Activated T-cell treated with anti-CD3 and anti-CD28 coated beads, Interleukin-2, amount 50 U/mL, for 24 hours (primary cell): ENCODE data around the gene SPSB1.

Experiments used
- DNase-seq: peaks from one replicate; pipeline ENCODE4 v3.0.0-alpha.2; 2020
- H3K27ac Mint-ChIP-seq: 2 replicates; pipeline ENCODE4 v1.8.0; 2020; ENCODE audit warnings: mild to moderate bottlenecking, mixed read lengths
- H3K27me3 Mint-ChIP-seq: 2 replicates; pipeline ENCODE4 v1.8.0; 2020; ENCODE audit warnings: mixed read lengths
- H3K36me3 Mint-ChIP-seq: 2 replicates; pipeline ENCODE4 v1.8.0; 2020; ENCODE audit warnings: low read depth, mixed read lengths
- H3K4me1 Mint-ChIP-seq: 2 replicates; pipeline ENCODE4 v1.8.0; 2020; ENCODE audit warnings: low read depth, mixed read lengths
- H3K4me3 Mint-ChIP-seq: 2 replicates; pipeline ENCODE4 v1.8.0; 2020; ENCODE audit warnings: mild to moderate bottlenecking, moderate library complexity, mixed read lengths
- H3K9me3 Mint-ChIP-seq: 2 replicates; pipeline ENCODE4 v1.8.0; 2020; ENCODE audit warnings: mixed read lengths

SPSB1 gene

GRCh38 chr1:9312168-9312720 lies 19.6 kb downstream of the SPSB1 start:
- no peak overlapping the region for H3K27ac Mint-ChIP-seq
- no peaks in the 10 kb centered on the region for H3K9me3 Mint-ChIP-seq
- DNase-seq, result no peak
- no peaks in the 10 kb centered on the region for H3K36me3 Mint-ChIP-seq
- H3K27me3 Mint-ChIP-seq, result no peaks in the 10 kb centered on the region
- no peak overlapping the region for H3K4me3 Mint-ChIP-seq
- H3K4me1 Mint-ChIP-seq, result peaks cover 39% of the 10 kb centered on the region

- H3K36me3 Mint-ChIP-seq, result no peaks in the 10 kb centered on the region
- H3K9me3 Mint-ChIP-seq, result no peaks in the 10 kb centered on the region
- no peak overlapping the region for H3K27ac Mint-ChIP-seq
- H3K27me3 Mint-ChIP-seq, result no peaks in the 10 kb centered on the region
- peaks cover 49% of the 10 kb centered on the region for H3K4me1 Mint-ChIP-seq
- H3K4me3 Mint-ChIP-seq, result no peak overlapping the region
- DNase-seq, result no peak
These were observed 20.9 kb downstream of the SPSB1 start for GRCh38 chr1:9313576-9313975.

- peaks cover 47% of the 10 kb centered on the region for H3K4me1 Mint-ChIP-seq
- H3K27ac Mint-ChIP-seq, result no peak overlapping the region
- no peaks in the 10 kb centered on the region for H3K27me3 Mint-ChIP-seq
- no peak for DNase-seq
- H3K36me3 Mint-ChIP-seq, result no peaks in the 10 kb centered on the region
- no peaks in the 10 kb centered on the region for H3K9me3 Mint-ChIP-seq
- H3K4me3 Mint-ChIP-seq, result no peak overlapping the region
These were observed 21.4 kb downstream of the SPSB1 start for GRCh38 chr1:9314111-9314510.

- Mint-ChIP-seq H3K27ac (peak overlapping the region; percentile 96), H3K4me3 (peak overlapping the region; percentile 57), H3K27me3 (no peaks in the 10 kb centered on the region), H3K4me1 (peaks cover 47% of the 10 kb centered on the region), H3K36me3 (no peaks in the 10 kb centered on the region), H3K9me3 (no peaks in the 10 kb centered on the region)
- DNase-seq, result no peak
These were observed 22.2 kb downstream of the SPSB1 start for GRCh38 chr1:9314711-9315379.

- Mint-ChIP-seq H3K9me3 (no peaks in the 10 kb centered on the region), H3K27ac (peak overlapping the region; percentile 96), H3K4me1 (peaks cover 47% of the 10 kb centered on the region), H3K36me3 (no peaks in the 10 kb centered on the region), H3K27me3 (no peaks in the 10 kb centered on the region), H3K4me3 (peak overlapping the region; percentile 57)
- DNase-seq, result peak; percentile 83
These were observed 22.9 kb downstream of the SPSB1 start for GRCh38 chr1:9315411-9316079.

GRCh38 chr1:9316080-9316444 lies 23.4 kb downstream of the SPSB1 start:
- Mint-ChIP-seq H3K4me3 (peak overlapping the region; percentile 57), H3K4me1 (peaks cover 47% of the 10 kb centered on the region), H3K9me3 (no peaks in the 10 kb centered on the region), H3K27me3 (no peaks in the 10 kb centered on the region), H3K36me3 (no peaks in the 10 kb centered on the region), H3K27ac (peak overlapping the region; percentile 96)
- DNase-seq, result peak; percentile 71

- DNase-seq, result no peak
- H3K9me3 Mint-ChIP-seq, result no peaks in the 10 kb centered on the region
- no peaks in the 10 kb centered on the region for H3K36me3 Mint-ChIP-seq
- H3K27ac Mint-ChIP-seq, result peak overlapping the region; percentile 96
- no peaks in the 10 kb centered on the region for H3K27me3 Mint-ChIP-seq
- H3K4me3 Mint-ChIP-seq, result no peak overlapping the region
- H3K4me1 Mint-ChIP-seq, result peaks cover 47% of the 10 kb centered on the region
These were observed 23.8 kb downstream of the SPSB1 start for GRCh38 chr1:9316512-9316911.

GRCh38 chr1:9317072-9317471 lies 24.4 kb downstream of the SPSB1 start:
- no peaks in the 10 kb centered on the region for H3K9me3 Mint-ChIP-seq
- DNase-seq, result no peak
- no peaks in the 10 kb centered on the region for H3K27me3 Mint-ChIP-seq
- no peak overlapping the region for H3K4me3 Mint-ChIP-seq
- no peaks in the 10 kb centered on the region for H3K36me3 Mint-ChIP-seq
- peak overlapping the region; percentile 28 for H3K27ac Mint-ChIP-seq
- peaks cover 47% of the 10 kb centered on the region for H3K4me1 Mint-ChIP-seq

- H3K36me3 Mint-ChIP-seq, result no peaks in the 10 kb centered on the region
- no peaks in the 10 kb centered on the region for H3K9me3 Mint-ChIP-seq
- H3K27ac Mint-ChIP-seq, result peak overlapping the region; percentile 57
- peaks cover 46% of the 10 kb centered on the region for H3K4me1 Mint-ChIP-seq
- H3K4me3 Mint-ChIP-seq, result peak overlapping the region; percentile 51
- DNase-seq, result no peak
- no peaks in the 10 kb centered on the region for H3K27me3 Mint-ChIP-seq
These were observed 25.1 kb downstream of the SPSB1 start for GRCh38 chr1:9317591-9318417.

- H3K9me3 Mint-ChIP-seq, result no peaks in the 10 kb centered on the region
- H3K27me3 Mint-ChIP-seq, result no peaks in the 10 kb centered on the region
- no peaks in the 10 kb centered on the region for H3K36me3 Mint-ChIP-seq
- H3K27ac Mint-ChIP-seq, result no peak overlapping the region
- H3K4me3 Mint-ChIP-seq, result no peak overlapping the region
- peaks cover 43% of the 10 kb centered on the region for H3K4me1 Mint-ChIP-seq
- no peak for DNase-seq
These were observed 26.6 kb downstream of the SPSB1 start for GRCh38 chr1:9319208-9319788.

GRCh38 chr1:9319789-9320519 lies 27.3 kb downstream of the SPSB1 start:
- H3K27me3 Mint-ChIP-seq, result no peaks in the 10 kb centered on the region
- H3K4me1 Mint-ChIP-seq, result peaks cover 37% of the 10 kb centered on the region
- H3K27ac Mint-ChIP-seq, result no peak overlapping the region
- H3K4me3 Mint-ChIP-seq, result no peak overlapping the region
- no peak for DNase-seq
- H3K9me3 Mint-ChIP-seq, result no peaks in the 10 kb centered on the region
- H3K36me3 Mint-ChIP-seq, result no peaks in the 10 kb centered on the region

- H3K27me3 Mint-ChIP-seq, result no peaks in the 10 kb centered on the region
- no peaks in the 10 kb centered on the region for H3K36me3 Mint-ChIP-seq
- H3K4me1 Mint-ChIP-seq, result peaks cover 28% of the 10 kb centered on the region
- H3K4me3 Mint-ChIP-seq, result no peak overlapping the region
- H3K27ac Mint-ChIP-seq, result no peak overlapping the region
- DNase-seq, result no peak
- no peaks in the 10 kb centered on the region for H3K9me3 Mint-ChIP-seq
These were observed 28.1 kb downstream of the SPSB1 start for GRCh38 chr1:9320520-9321479.

- Mint-ChIP-seq H3K36me3 (no peaks in the 10 kb centered on the region), H3K27me3 (no peaks in the 10 kb centered on the region), H3K9me3 (no peaks in the 10 kb centered on the region), H3K4me1 (peaks cover 21% of the 10 kb centered on the region), H3K4me3 (no peak overlapping the region), H3K27ac (no peak overlapping the region)
- DNase-seq, result no peak
These were observed 28.8 kb downstream of the SPSB1 start for GRCh38 chr1:9321480-9321849.
